ENCODE results near the gene OTC.

GRCh38 chrX:38426785-38427184 is 74.4 kb downstream of the OTC start:
- TF ChIP-seq POLR2A (IDR thresholded peaks at IDR 0.05) (no peak), CTCF (IDR thresholded peaks at IDR 0.05) (no peak), POLR2AphosphoS5 (IDR thresholded peaks at IDR 0.05; ENCODE audit: insufficient read depth in 1 of 2, low read depth in 1 of 2) (no peak)

Measured in vagina (tissue), 2 donors.